Lower leg skin (tissue), 3 donors: ENCODE data around the gene IMMP2L.

ENCODE experiments used
- POLR2A ChIP-seq, 2 donors: fragments of 450-650 bp; IDR thresholded peaks; one replicate each; pipeline ENCODE4 v1.6.1; 2016 to 2017; ENCODE audit warnings: antibody characterized with exemption in 2 of 2, mild to moderate bottlenecking in 1 of 2, moderate library complexity in 1 of 2
- TF ChIP-seq, protein P1 (sequence below), 3 donors: fragments of 450-650 bp; IDR thresholded peaks; one replicate each; pipeline ENCODE4 v1.5.1; 2016; ENCODE audit warnings: antibody characterized with exemption in 3 of 3, mild to moderate bottlenecking in 3 of 3, moderate library complexity in 2 of 3

DNA sequence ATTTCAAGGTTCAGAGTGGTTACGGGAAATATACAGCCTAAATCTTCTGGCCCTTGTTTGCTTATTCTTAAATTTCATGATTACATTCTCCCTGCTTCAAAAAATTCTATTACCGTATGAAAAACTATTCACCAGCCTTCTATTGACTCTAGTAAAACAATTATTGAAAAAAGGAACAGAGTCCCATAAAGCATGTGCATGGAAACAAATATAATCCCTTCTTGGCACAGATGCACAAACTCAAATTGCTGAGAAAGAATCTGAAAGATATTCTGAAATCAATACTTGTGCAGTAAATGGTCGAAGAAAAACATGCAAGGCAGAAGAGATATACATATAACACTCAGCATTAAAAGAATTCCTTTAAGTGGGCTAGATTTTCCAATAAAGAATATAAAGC lies 387.8 kb downstream of the IMMP2L start:
- TF ChIP-seq, protein P1, sequence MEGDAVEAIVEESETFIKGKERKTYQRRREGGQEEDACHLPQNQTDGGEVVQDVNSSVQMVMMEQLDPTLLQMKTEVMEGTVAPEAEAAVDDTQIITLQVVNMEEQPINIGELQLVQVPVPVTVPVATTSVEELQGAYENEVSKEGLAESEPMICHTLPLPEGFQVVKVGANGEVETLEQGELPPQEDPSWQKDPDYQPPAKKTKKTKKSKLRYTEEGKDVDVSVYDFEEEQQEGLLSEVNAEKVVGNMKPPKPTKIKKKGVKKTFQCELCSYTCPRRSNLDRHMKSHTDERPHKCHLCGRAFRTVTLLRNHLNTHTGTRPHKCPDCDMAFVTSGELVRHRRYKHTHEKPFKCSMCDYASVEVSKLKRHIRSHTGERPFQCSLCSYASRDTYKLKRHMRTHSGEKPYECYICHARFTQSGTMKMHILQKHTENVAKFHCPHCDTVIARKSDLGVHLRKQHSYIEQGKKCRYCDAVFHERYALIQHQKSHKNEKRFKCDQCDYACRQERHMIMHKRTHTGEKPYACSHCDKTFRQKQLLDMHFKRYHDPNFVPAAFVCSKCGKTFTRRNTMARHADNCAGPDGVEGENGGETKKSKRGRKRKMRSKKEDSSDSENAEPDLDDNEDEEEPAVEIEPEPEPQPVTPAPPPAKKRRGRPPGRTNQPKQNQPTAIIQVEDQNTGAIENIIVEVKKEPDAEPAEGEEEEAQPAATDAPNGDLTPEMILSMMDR (IDR thresholded peaks at IDR 0.05): no peak
- no peak for TF ChIP-seq POLR2A (IDR thresholded peaks at IDR 0.05)
